Measurements from ENCODE around the gene GVQW3.
A peak's percentile ranks its signal among the peaks of the same experiment; 100 is the strongest.

Gene GVQW3

GRCh38 chr11:76347466-76347865 lies 33.7 kb upstream of the GVQW3 start:
- H3K27me3 ChIP-seq (replicated peaks in 2 of 5; ENCODE audit: control insufficient read depth in 4 of 5, insufficient read depth in 5 of 5, low read length in 4 of 5) = no peaks in the 10 kb centered on the region
- H3K9me3 ChIP-seq (ENCODE audit: control extremely low read depth in 1 of 5, control insufficient read depth in 4 of 5, insufficient read depth in 2 of 5, low read depth in 1 of 5, low read length in 4 of 5) = no peaks in the 10 kb centered on the region
- H3K4me3 ChIP-seq (ENCODE audit: control insufficient read depth in 1 of 7, extremely low read depth in 1 of 7, insufficient read depth in 4 of 7, low read depth in 2 of 7, low read length in 6 of 7) = no peak overlapping the region
- DNase-seq = peak in 2 of 3 donors; percentile 18 to 32
- peaks cover 0 to 8% (median 4%) of the 10 kb centered on the region in 4 experiments for H3K4me1 ChIP-seq (ENCODE audit: control extremely low read depth in 1 of 4, control insufficient read depth in 4 of 4, insufficient read depth in 4 of 4, low read length in 3 of 4)
- WGBS (ENCODE audit: insufficient coverage) = no CpG with 5 or more reads among the region's 2 CpGs
- CTCF ChIA-PET = interaction anchor here (0.7 to 1.9 kb wide), 3 partner anchors 10 to 202 kb away, joined by 3 to 4 read pairs (median 4); no protein-coding TSS in a partner anchor
- peaks cover 0 to 12% (median 4%) of the 10 kb centered on the region in 4 experiments for H3K36me3 ChIP-seq (ENCODE audit: control insufficient read depth in 4 of 4, insufficient read depth in 4 of 4, low read length in 3 of 4)
- no peak overlapping the region for H3K27ac ChIP-seq (ENCODE audit: insufficient read depth in 1 of 2, low read depth in 1 of 2, low read length in 2 of 2, poor library complexity in 1 of 2, severe bottlenecking in 2 of 2)
- POLR2A ChIA-PET = no interaction called here

DNA sequence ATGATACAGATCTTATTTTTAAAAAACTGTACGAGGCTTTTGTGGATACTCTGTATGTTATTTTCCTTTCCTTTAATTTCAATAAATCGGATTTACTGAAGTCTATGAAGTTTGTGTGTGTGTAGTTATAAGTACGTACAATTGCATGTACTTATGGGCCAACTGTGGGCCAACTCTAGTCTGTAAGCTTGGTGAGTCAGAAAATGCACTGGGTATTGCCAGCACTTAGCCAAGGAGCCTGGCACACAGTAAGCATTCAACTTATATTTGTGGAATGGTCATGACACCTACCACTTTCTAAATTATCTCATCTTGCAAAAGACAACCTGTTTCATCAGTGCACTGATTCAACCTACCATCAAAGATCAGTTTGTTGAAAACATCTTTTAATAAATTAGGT lies 32.8 kb upstream of the GVQW3 start:
- H3K4me3 ChIP-seq (ENCODE audit: control insufficient read depth in 1 of 7, extremely low read depth in 1 of 7, insufficient read depth in 4 of 7, low read depth in 2 of 7, low read length in 6 of 7) = no peak overlapping the region
- ChIA-PET POLR2A (no interaction called here), CTCF (interaction anchor here (1.8 to 1.9 kb wide), 2 partner anchors 8 to 9 kb away, joined by 4 to 6 read pairs; no protein-coding TSS in a partner anchor)
- DNase-seq = no peak
- no CpG with 5 or more reads among the region's 3 CpGs for WGBS (ENCODE audit: insufficient coverage)
- no peaks in the 10 kb centered on the region for H3K27me3 ChIP-seq (replicated peaks in 2 of 5; ENCODE audit: control insufficient read depth in 4 of 5, insufficient read depth in 5 of 5, low read length in 4 of 5)
- H3K9me3 ChIP-seq (ENCODE audit: control extremely low read depth in 1 of 5, control insufficient read depth in 4 of 5, insufficient read depth in 2 of 5, low read depth in 1 of 5, low read length in 4 of 5) = peaks cover 0 to 3% (median 0%) of the 10 kb centered on the region in 5 experiments
- no peak overlapping the region for H3K27ac ChIP-seq (ENCODE audit: insufficient read depth in 1 of 2, low read depth in 1 of 2, low read length in 2 of 2, poor library complexity in 1 of 2, severe bottlenecking in 2 of 2)
- no peaks in the 10 kb centered on the region for H3K4me1 ChIP-seq (ENCODE audit: control extremely low read depth in 1 of 4, control insufficient read depth in 4 of 4, insufficient read depth in 4 of 4, low read length in 3 of 4)
- H3K36me3 ChIP-seq (ENCODE audit: control insufficient read depth in 4 of 4, insufficient read depth in 4 of 4, low read length in 3 of 4) = peaks cover 3 to 16% (median 11%) of the 10 kb centered on the region in 4 experiments

GRCh38 chr11:76355172-76355571 lies 26.0 kb upstream of the GVQW3 start:
- H3K36me3 ChIP-seq (ENCODE audit: control insufficient read depth in 4 of 4, insufficient read depth in 4 of 4, low read length in 3 of 4) = peaks cover 25 to 66% (median 41%) of the 10 kb centered on the region in 4 experiments
- no peak for DNase-seq
- H3K27ac ChIP-seq (ENCODE audit: insufficient read depth in 1 of 2, low read depth in 1 of 2, low read length in 2 of 2, poor library complexity in 1 of 2, severe bottlenecking in 2 of 2) = no peak overlapping the region
- no peaks in the 10 kb centered on the region for H3K27me3 ChIP-seq (replicated peaks in 2 of 5; ENCODE audit: control insufficient read depth in 4 of 5, insufficient read depth in 5 of 5, low read length in 4 of 5)
- WGBS (ENCODE audit: insufficient coverage) = no CpG with 5 or more reads among the region's 1 CpG
- CTCF ChIA-PET = interaction anchor here (0.7 kb wide), 1 partner anchor 689 kb away, joined by 3 read pairs; no protein-coding TSS in a partner anchor
- POLR2A ChIA-PET = no interaction called here
- H3K4me1 ChIP-seq (ENCODE audit: control extremely low read depth in 1 of 4, control insufficient read depth in 4 of 4, insufficient read depth in 4 of 4, low read length in 3 of 4) = no peaks in the 10 kb centered on the region
- peak overlapping the region in 1 of 7 experiments; percentile 2 for H3K4me3 ChIP-seq (ENCODE audit: control insufficient read depth in 1 of 7, extremely low read depth in 1 of 7, insufficient read depth in 4 of 7, low read depth in 2 of 7, low read length in 6 of 7)
- peaks cover 8 to 31% (median 17%) of the 10 kb centered on the region in 5 experiments for H3K9me3 ChIP-seq (ENCODE audit: control extremely low read depth in 1 of 5, control insufficient read depth in 4 of 5, insufficient read depth in 2 of 5, low read depth in 1 of 5, low read length in 4 of 5)

DNA sequence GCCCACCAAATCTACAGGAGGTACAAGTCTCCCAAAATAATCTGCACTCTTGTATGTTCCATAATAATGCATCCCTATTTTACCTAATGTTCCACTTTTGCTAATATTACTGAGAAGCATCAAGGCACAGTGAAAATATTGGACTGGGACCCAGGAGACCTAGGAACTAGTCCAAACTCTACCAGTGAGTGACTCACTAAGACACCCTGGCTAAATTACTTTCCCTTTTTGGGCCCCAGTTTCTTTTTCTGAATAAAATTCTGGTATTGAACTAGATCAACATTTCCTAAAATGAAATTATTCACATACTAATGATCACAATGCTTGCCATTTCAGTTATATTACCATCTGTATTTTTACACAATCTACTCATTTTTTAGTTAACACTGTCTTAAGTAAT lies 19.7 kb upstream of the GVQW3 start:
- Histone ChIP-seq H3K27me3 (replicated peaks in 2 of 5; ENCODE audit: control insufficient read depth in 4 of 5, insufficient read depth in 5 of 5, low read length in 4 of 5) (no peaks in the 10 kb centered on the region), H3K4me3 (ENCODE audit: control insufficient read depth in 1 of 7, extremely low read depth in 1 of 7, insufficient read depth in 4 of 7, low read depth in 2 of 7, low read length in 6 of 7) (no peak overlapping the region), H3K36me3 (ENCODE audit: control insufficient read depth in 4 of 4, insufficient read depth in 4 of 4, low read length in 3 of 4) (peaks cover 4 to 41% (median 20%) of the 10 kb centered on the region in 4 experiments), H3K9me3 (ENCODE audit: control extremely low read depth in 1 of 5, control insufficient read depth in 4 of 5, insufficient read depth in 2 of 5, low read depth in 1 of 5, low read length in 4 of 5) (peaks cover 0 to under 1% (median 0%) of the 10 kb centered on the region in 5 experiments), H3K27ac (ENCODE audit: insufficient read depth in 1 of 2, low read depth in 1 of 2, low read length in 2 of 2, poor library complexity in 1 of 2, severe bottlenecking in 2 of 2) (no peak overlapping the region), H3K4me1 (ENCODE audit: control extremely low read depth in 1 of 4, control insufficient read depth in 4 of 4, insufficient read depth in 4 of 4, low read length in 3 of 4) (no peaks in the 10 kb centered on the region)
- ChIA-PET POLR2A (interaction anchor here (0.5 kb wide), 1 partner anchor 51 kb away, joined by 3 read pairs; no protein-coding TSS in a partner anchor), CTCF (interaction anchor here (1.0 kb wide), 1 partner anchor 42 kb away, joined by 3 read pairs; no protein-coding TSS in a partner anchor)
- DNase-seq = no peak

- no peak for DNase-seq
- ChIA-PET POLR2A (interaction anchor here (0.5 kb wide), 1 partner anchor 51 kb away, joined by 3 read pairs; no protein-coding TSS in a partner anchor), CTCF (interaction anchor here (1.0 kb wide), 1 partner anchor 43 kb away, joined by 3 read pairs; no protein-coding TSS in a partner anchor)
- no peaks in the 10 kb centered on the region for H3K27me3 ChIP-seq (replicated peaks in 2 of 5; ENCODE audit: control insufficient read depth in 4 of 5, insufficient read depth in 5 of 5, low read length in 4 of 5)
- 83% methylated on average over 1 of the region's 2 CpGs for WGBS (ENCODE audit: insufficient coverage)
- peaks cover 3 to 37% (median 18%) of the 10 kb centered on the region in 4 experiments for H3K36me3 ChIP-seq (ENCODE audit: control insufficient read depth in 4 of 4, insufficient read depth in 4 of 4, low read length in 3 of 4)
- no peak overlapping the region for H3K4me3 ChIP-seq (ENCODE audit: control insufficient read depth in 1 of 7, extremely low read depth in 1 of 7, insufficient read depth in 4 of 7, low read depth in 2 of 7, low read length in 6 of 7)
- H3K4me1 ChIP-seq (ENCODE audit: control extremely low read depth in 1 of 4, control insufficient read depth in 4 of 4, insufficient read depth in 4 of 4, low read length in 3 of 4) = no peaks in the 10 kb centered on the region
- H3K27ac ChIP-seq (ENCODE audit: insufficient read depth in 1 of 2, low read depth in 1 of 2, low read length in 2 of 2, poor library complexity in 1 of 2, severe bottlenecking in 2 of 2) = no peak overlapping the region
- H3K9me3 ChIP-seq (ENCODE audit: control extremely low read depth in 1 of 5, control insufficient read depth in 4 of 5, insufficient read depth in 2 of 5, low read depth in 1 of 5, low read length in 4 of 5) = no peaks in the 10 kb centered on the region
Measured at GRCh38 chr11:76361776-76362175, 19.3 kb upstream of the GVQW3 start.

DNA sequence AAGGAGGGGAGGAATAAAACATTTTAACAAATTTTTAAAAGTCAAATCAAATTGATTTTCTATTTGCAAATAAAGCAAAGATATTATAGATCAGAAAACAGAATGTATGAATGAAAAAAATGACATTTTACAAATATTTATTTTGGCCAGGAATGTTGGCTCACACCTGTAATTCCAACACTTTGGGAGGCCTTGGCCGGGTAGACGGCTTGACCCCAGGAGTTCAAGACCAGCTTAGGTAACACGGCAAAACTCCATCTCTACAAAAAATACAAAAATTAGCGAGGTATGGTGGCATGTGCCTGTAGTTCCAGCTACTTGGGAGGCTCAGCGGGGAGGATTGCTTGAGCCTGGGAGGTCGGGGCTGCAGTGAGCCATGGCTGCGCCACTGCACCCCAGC lies 18.4 kb upstream of the GVQW3 start:
- Histone ChIP-seq H3K27me3 (replicated peaks in 2 of 5; ENCODE audit: control insufficient read depth in 4 of 5, insufficient read depth in 5 of 5, low read length in 4 of 5) (no peaks in the 10 kb centered on the region), H3K27ac (ENCODE audit: insufficient read depth in 1 of 2, low read depth in 1 of 2, low read length in 2 of 2, poor library complexity in 1 of 2, severe bottlenecking in 2 of 2) (no peak overlapping the region), H3K4me1 (ENCODE audit: control extremely low read depth in 1 of 4, control insufficient read depth in 4 of 4, insufficient read depth in 4 of 4, low read length in 3 of 4) (no peaks in the 10 kb centered on the region), H3K9me3 (ENCODE audit: control extremely low read depth in 1 of 5, control insufficient read depth in 4 of 5, insufficient read depth in 2 of 5, low read depth in 1 of 5, low read length in 4 of 5) (no peaks in the 10 kb centered on the region), H3K36me3 (ENCODE audit: control insufficient read depth in 4 of 4, insufficient read depth in 4 of 4, low read length in 3 of 4) (peaks cover 3 to 30% (median 15%) of the 10 kb centered on the region in 4 experiments), H3K4me3 (ENCODE audit: control insufficient read depth in 1 of 7, extremely low read depth in 1 of 7, insufficient read depth in 4 of 7, low read depth in 2 of 7, low read length in 6 of 7) (no peak overlapping the region)
- no CpG with 5 or more reads among the region's 7 CpGs for WGBS (ENCODE audit: insufficient coverage)
- CTCF ChIA-PET = interaction anchor here (0.6 to 0.7 kb wide), 2 partner anchors 12 to 13 kb away, joined by 3 to 4 read pairs; no protein-coding TSS in a partner anchor
- no peak for DNase-seq
- POLR2A ChIA-PET = no interaction called here

- Histone ChIP-seq H3K4me1 (ENCODE audit: control extremely low read depth in 1 of 4, control insufficient read depth in 4 of 4, insufficient read depth in 4 of 4, low read length in 3 of 4) (no peaks in the 10 kb centered on the region), H3K36me3 (ENCODE audit: control insufficient read depth in 4 of 4, insufficient read depth in 4 of 4, low read length in 3 of 4) (peaks cover 3 to 16% (median 10%) of the 10 kb centered on the region in 4 experiments), H3K27ac (ENCODE audit: insufficient read depth in 1 of 2, low read depth in 1 of 2, low read length in 2 of 2, poor library complexity in 1 of 2, severe bottlenecking in 2 of 2) (no peak overlapping the region), H3K27me3 (replicated peaks in 2 of 5; ENCODE audit: control insufficient read depth in 4 of 5, insufficient read depth in 5 of 5, low read length in 4 of 5) (no peaks in the 10 kb centered on the region), H3K9me3 (ENCODE audit: control extremely low read depth in 1 of 5, control insufficient read depth in 4 of 5, insufficient read depth in 2 of 5, low read depth in 1 of 5, low read length in 4 of 5) (no peaks in the 10 kb centered on the region), H3K4me3 (ENCODE audit: control insufficient read depth in 1 of 7, extremely low read depth in 1 of 7, insufficient read depth in 4 of 7, low read depth in 2 of 7, low read length in 6 of 7) (no peak overlapping the region)
- CTCF ChIA-PET = interaction anchor here (1.1 to 1.4 kb wide), 2 partner anchors 8 to 49 kb away, joined by 4 to 5 read pairs; no protein-coding TSS in a partner anchor
- POLR2A ChIA-PET = no interaction called here
- peak in 2 of 3 donors; percentile 13 to 22 for DNase-seq
- 96% methylated on average over 11 of the region's 16 CpGs for WGBS (ENCODE audit: insufficient coverage)
Measured at GRCh38 chr11:76365038-76365679, 16.0 kb upstream of the GVQW3 start.
